ENCODE data around the gene ELF2.

- TF ChIP-seq, protein P1, sequence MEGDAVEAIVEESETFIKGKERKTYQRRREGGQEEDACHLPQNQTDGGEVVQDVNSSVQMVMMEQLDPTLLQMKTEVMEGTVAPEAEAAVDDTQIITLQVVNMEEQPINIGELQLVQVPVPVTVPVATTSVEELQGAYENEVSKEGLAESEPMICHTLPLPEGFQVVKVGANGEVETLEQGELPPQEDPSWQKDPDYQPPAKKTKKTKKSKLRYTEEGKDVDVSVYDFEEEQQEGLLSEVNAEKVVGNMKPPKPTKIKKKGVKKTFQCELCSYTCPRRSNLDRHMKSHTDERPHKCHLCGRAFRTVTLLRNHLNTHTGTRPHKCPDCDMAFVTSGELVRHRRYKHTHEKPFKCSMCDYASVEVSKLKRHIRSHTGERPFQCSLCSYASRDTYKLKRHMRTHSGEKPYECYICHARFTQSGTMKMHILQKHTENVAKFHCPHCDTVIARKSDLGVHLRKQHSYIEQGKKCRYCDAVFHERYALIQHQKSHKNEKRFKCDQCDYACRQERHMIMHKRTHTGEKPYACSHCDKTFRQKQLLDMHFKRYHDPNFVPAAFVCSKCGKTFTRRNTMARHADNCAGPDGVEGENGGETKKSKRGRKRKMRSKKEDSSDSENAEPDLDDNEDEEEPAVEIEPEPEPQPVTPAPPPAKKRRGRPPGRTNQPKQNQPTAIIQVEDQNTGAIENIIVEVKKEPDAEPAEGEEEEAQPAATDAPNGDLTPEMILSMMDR (conservative IDR thresholded peaks at IDR 0.05; ENCODE audit: low read length) = peak; percentile 73
- TF ChIP-seq EZH2phosphoT487 (IDR thresholded peaks at IDR 0.05; ENCODE audit: borderline replicate concordance) = no peak
Observed at GRCh38 chr4:139167774-139168444, 9.1 kb downstream of the ELF2 start.
